ENCODE data around the gene FGG.

DNA sequence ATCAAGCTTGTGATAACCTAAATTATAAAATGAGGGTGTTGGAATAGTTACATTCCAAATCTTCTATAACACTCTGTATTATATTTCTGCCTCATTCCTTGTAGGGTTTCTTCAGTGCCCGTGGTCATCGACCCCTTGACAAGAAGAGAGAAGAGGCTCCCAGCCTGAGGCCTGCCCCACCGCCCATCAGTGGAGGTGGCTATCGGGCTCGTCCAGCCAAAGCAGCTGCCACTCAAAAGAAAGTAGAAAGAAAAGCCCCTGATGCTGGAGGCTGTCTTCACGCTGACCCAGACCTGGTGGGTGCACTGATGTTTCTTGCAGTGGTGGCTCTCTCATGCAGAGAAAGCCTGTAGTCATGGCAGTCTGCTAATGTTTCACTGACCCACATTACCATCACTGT, 46.8 kb downstream of the FGG start:
- TF ChIP-seq, protein P1, sequence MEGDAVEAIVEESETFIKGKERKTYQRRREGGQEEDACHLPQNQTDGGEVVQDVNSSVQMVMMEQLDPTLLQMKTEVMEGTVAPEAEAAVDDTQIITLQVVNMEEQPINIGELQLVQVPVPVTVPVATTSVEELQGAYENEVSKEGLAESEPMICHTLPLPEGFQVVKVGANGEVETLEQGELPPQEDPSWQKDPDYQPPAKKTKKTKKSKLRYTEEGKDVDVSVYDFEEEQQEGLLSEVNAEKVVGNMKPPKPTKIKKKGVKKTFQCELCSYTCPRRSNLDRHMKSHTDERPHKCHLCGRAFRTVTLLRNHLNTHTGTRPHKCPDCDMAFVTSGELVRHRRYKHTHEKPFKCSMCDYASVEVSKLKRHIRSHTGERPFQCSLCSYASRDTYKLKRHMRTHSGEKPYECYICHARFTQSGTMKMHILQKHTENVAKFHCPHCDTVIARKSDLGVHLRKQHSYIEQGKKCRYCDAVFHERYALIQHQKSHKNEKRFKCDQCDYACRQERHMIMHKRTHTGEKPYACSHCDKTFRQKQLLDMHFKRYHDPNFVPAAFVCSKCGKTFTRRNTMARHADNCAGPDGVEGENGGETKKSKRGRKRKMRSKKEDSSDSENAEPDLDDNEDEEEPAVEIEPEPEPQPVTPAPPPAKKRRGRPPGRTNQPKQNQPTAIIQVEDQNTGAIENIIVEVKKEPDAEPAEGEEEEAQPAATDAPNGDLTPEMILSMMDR (IDR thresholded peaks at IDR 0.05) = no peak
- TF ChIP-seq POLR2AphosphoS5 (IDR thresholded peaks at IDR 0.05) = no peak
